B cell (primary cell): ENCODE results near the gene WWP2. TPM values are rescaled to one million over a fixed set of nuclear protein-coding genes. Genes with fewer than 3 reads are reported as not detected.

ENCODE experiments used
- ATAC-seq: fragments of 200-7000 bp; cut with Tn5 transposase; one replicate; pipeline ENCODE4 v1.10.0; 2021; ENCODE audit warnings: low read depth, mild to moderate bottlenecking, moderate number of reproducible peaks, moderate library complexity
- CTCF ChIA-PET: fragments of 350-600 bp; sonication (Branson Sonifier 250); formaldehyde crosslinking; loops from one replicate; lab custom pipeline; 2021; ENCODE audit warnings: antibody characterized with exemption, inconsistent platforms; lab: Charles Lee
- POLR2A ChIA-PET: fragments of 350-600 bp; sonication (Branson Sonifier 250); formaldehyde crosslinking; loops from one replicate; lab custom pipeline; 2021; ENCODE audit warnings: antibody characterized with exemption; lab: Charles Lee
- DNase-seq: peaks from one replicate; pipeline ENCODE4 v3.0.0; 2013
- H2AFZ ChIP-seq: 2 replicates; pipeline ENCODE4 v1.6.1; 2012; ENCODE audit warnings: mild to moderate bottlenecking, low read depth, low read length; ENCODE audit not compliant: insufficient read depth, poor library complexity, severe bottlenecking
- H3K27ac ChIP-seq, 2 donors: 1 replicate in 1 of 2; 2 replicates in 1 of 2; pipeline ENCODE4 v1.5.1; 2012 to 2013; ENCODE audit warnings: low read length in 2 of 2, mild to moderate bottlenecking in 2 of 2, moderate library complexity in 1 of 2
- H3K27me3 ChIP-seq, 4 experiments: fragments of 200-600 bp in 1 of 4; sonication (generic) in 1 of 4; replicated peaks in 1 of 4; 1 replicate in 2 of 4; 2 replicates in 2 of 4; pipeline versions ENCODE4 v1.6.1 to v1.7.0; 2013 to 2016; ENCODE audit warnings: low read length in 3 of 4, mild to moderate bottlenecking in 2 of 4, mixed read lengths in 1 of 4, moderate library complexity in 1 of 4; ENCODE audit not compliant: insufficient read depth in 4 of 4, control insufficient read depth in 3 of 4; ENCODE audit errors: control extremely low read depth in 1 of 4
- H3K36me3 ChIP-seq, 2 experiments: replicated peaks in 1 of 2; 1 replicate in 1 of 2; 2 replicates in 1 of 2; pipeline versions ENCODE4 v1.6.1 to v1.7.1; 2013; ENCODE audit warnings: low read length in 1 of 2; ENCODE audit not compliant: insufficient read depth in 2 of 2, control insufficient read depth in 1 of 2; ENCODE audit errors: control extremely low read depth in 1 of 2, extremely low read depth in 1 of 2
- H3K4me1 ChIP-seq, 2 donors: fragments of 200-600 bp in 1 of 2; sonication (generic) in 1 of 2; 1 replicate in 1 of 2; 2 replicates in 1 of 2; pipeline versions ENCODE4 v1.5.1 to v1.6.1; 2013 to 2017; ENCODE audit warnings: low read length in 2 of 2; ENCODE audit not compliant: control insufficient read depth in 2 of 2, insufficient read depth in 2 of 2
- H3K4me2 ChIP-seq: replicated peaks from 2 replicates; pipeline ENCODE3; 2012; ENCODE audit warnings: mild to moderate bottlenecking, low read depth, low read length; ENCODE audit not compliant: poor library complexity, severe bottlenecking
- H3K4me3 ChIP-seq, 5 experiments: fragments of 200-600 bp in 1 of 5; sonication (generic) in 1 of 5; 1 replicate in 3 of 5; 2 replicates in 2 of 5; pipeline versions ENCODE4 v1.5.1 to v1.7.0; 2011 to 2016; ENCODE audit warnings: low read length in 4 of 5, mild to moderate bottlenecking in 4 of 5, low read depth in 2 of 5, control low read depth in 1 of 5, moderate library complexity in 1 of 5; ENCODE audit not compliant: insufficient read depth in 1 of 5; ENCODE audit errors: control extremely low read depth in 1 of 5, extremely low read depth in 1 of 5
- H3K79me2 ChIP-seq: fragments of 200-600 bp; sonication (generic); one replicate; pipeline ENCODE4 v1.6.0; 2016; ENCODE audit warnings: low read length; ENCODE audit not compliant: control insufficient read depth, insufficient read depth
- H3K9ac ChIP-seq: fragments of 200-600 bp; sonication (generic); 2 replicates; pipeline ENCODE4 v1.6.1; 2017; ENCODE audit warnings: mild to moderate bottlenecking, low read length, moderate library complexity
- H3K9me3 ChIP-seq, 3 donors: one replicate each; pipeline versions ENCODE4 v1.6.1 to v1.7.1; 2013; ENCODE audit warnings: low read length in 2 of 3; ENCODE audit not compliant: control insufficient read depth in 2 of 3, insufficient read depth in 1 of 3; ENCODE audit errors: control extremely low read depth in 1 of 3
- H4K20me1 ChIP-seq: 2 replicates; pipeline ENCODE4 v1.6.0; 2012; ENCODE audit warnings: mild to moderate bottlenecking, low read length; ENCODE audit not compliant: insufficient read depth, control insufficient read depth, poor library complexity, severe bottlenecking
- H3K27ac Mint-ChIP-seq: one replicate; pipeline ENCODE4 v1.8.0; 2021; ENCODE audit warnings: mixed read lengths
- H3K27me3 Mint-ChIP-seq: one replicate; pipeline ENCODE4 v1.8.0; 2021; ENCODE audit warnings: mixed read lengths
- H3K4me1 Mint-ChIP-seq: one replicate; pipeline ENCODE4 v1.8.0; 2021; ENCODE audit warnings: mixed read lengths
- H3K4me3 Mint-ChIP-seq: one replicate; pipeline ENCODE4 v1.8.0; 2021; ENCODE audit warnings: mixed read lengths
- H3K9me3 Mint-ChIP-seq: one replicate; pipeline ENCODE4 v1.8.0; 2022; ENCODE audit warnings: mixed read lengths; ENCODE audit not compliant: insufficient read depth
- EZH2 ChIP-seq: IDR thresholded peaks from 2 replicates; pipeline ENCODE4 v1.6.1; 2012; ENCODE audit warnings: borderline replicate concordance, low read depth, mild to moderate bottlenecking, moderate library complexity, low read length; ENCODE audit not compliant: insufficient read depth, poor library complexity, severe bottlenecking
- WGBS: methylation state at CpG from one replicate; pipeline ENCODE4 v1.1.5; 2013; ENCODE audit warnings: missing lambda C conversion rate; ENCODE audit not compliant: insufficient coverage; 5-methylcytosine and 5-hydroxymethylcytosine counted together
- intact Hi-C: fragments of 100-400 bp; cut with micrococcal nuclease; formaldehyde crosslinking; loops from one replicate; pipeline ENCODE4 v1.10.0; 2022
- polyA plus RNA-seq: library from polyadenylated mRNA; depleted of rRNA; stranded (reverse); fragments of >200 nt; gene quantifications from 2 replicates; pipeline ENCODE4 v1.2.3, GENCODE V29; 2012
- total RNA-seq, 2 donors: library from RNA; stranded (reverse); fragments of 120-200 nt in 1 of 2; gene quantifications; 1 replicate in 1 of 2; 2 replicates in 1 of 2; pipeline versions ENCODE4 v1.2.3 to v1.2.4, GENCODE V29; 2013 to 2022
- TF ChIP-seq, protein P1 (sequence below): fragments of 200-600 bp; IDR thresholded peaks from one replicate; pipeline ENCODE4 v1.8.0; 2022; ENCODE audit warnings: antibody characterized with exemption, mild to moderate bottlenecking

Gene WWP2
- total and polyA plus RNA-seq, 2 donors (not counting 1 experiment from before 2014, with no cell fraction given) = 33.4 to 105 TPM

DNA sequence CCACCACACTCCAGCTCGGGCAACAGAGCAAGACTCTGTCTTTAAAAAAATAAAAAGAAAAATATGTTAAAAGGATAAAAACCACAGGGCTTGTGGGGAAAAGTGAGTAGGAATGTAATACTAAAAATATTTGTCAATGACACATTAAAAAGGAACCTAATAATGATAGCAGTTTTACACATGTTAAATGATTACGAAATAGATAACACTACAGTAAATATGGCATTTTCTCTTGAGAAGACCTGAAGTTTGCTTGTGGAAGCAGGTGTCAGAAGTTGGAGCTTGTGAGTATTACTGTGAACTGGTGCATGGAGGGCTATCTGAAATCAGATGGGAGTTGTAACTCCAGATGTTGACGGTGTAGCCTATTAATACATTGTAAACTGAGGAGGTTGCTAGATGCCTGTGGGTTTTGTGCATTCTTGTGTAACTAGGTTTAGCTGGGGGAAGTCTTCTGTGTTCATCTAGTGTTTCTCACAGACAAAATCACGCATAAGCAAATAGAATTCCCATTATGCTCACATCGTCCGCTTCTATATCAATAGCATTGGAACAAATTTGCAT lies 144.8 kb downstream of the WWP2 start:
- WGBS = 95% methylated on average over 4 of the region's 6 CpGs

DNA sequence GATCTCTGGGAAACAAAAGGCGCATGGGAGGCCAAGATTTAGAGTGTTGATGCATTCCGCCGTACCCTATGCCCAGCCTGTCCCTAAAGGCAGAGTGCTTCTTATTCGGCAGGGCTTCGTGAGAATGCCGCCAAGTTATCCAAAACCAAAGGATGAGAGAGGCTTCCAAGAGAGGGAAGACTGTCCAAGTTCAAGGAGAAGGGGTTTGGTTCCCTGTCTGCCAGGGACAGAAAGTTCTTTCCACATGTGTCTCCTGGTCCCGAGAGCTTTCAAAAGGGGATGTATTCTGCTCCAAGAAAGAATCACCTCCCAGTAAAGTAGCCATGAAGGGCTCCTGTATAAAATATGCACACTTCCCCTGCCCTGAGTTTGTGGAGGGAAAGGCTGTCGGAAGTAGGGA lies 146.9 kb downstream of the WWP2 start:
- H3K79me2 ChIP-seq = no peaks in the 10 kb centered on the region
- no peak overlapping the region for H2AFZ ChIP-seq
- no peak overlapping the region for H3K27ac ChIP-seq
- no peaks in the 10 kb centered on the region for H3K9me3 Mint-ChIP-seq
- peaks cover 12 to 41% of the 10 kb centered on the region in 2 experiments for H3K36me3 ChIP-seq
- ChIA-PET CTCF (no interaction called here), POLR2A (no interaction called here)
- no peaks in the 10 kb centered on the region for H3K27me3 ChIP-seq
- no peak overlapping the region for H3K4me2 ChIP-seq
- no peaks in the 10 kb centered on the region for H3K4me1 Mint-ChIP-seq
- no peak overlapping the region for H3K9ac ChIP-seq
- no peak overlapping the region for H3K4me3 Mint-ChIP-seq
- H3K27ac Mint-ChIP-seq = no peak overlapping the region
- no peak for TF ChIP-seq EZH2
- TF ChIP-seq, protein P1, sequence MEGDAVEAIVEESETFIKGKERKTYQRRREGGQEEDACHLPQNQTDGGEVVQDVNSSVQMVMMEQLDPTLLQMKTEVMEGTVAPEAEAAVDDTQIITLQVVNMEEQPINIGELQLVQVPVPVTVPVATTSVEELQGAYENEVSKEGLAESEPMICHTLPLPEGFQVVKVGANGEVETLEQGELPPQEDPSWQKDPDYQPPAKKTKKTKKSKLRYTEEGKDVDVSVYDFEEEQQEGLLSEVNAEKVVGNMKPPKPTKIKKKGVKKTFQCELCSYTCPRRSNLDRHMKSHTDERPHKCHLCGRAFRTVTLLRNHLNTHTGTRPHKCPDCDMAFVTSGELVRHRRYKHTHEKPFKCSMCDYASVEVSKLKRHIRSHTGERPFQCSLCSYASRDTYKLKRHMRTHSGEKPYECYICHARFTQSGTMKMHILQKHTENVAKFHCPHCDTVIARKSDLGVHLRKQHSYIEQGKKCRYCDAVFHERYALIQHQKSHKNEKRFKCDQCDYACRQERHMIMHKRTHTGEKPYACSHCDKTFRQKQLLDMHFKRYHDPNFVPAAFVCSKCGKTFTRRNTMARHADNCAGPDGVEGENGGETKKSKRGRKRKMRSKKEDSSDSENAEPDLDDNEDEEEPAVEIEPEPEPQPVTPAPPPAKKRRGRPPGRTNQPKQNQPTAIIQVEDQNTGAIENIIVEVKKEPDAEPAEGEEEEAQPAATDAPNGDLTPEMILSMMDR = no peak
- H3K27me3 Mint-ChIP-seq = no peaks in the 10 kb centered on the region
- no peak for ATAC-seq
- DNase-seq = no peak
- no peaks in the 10 kb centered on the region for H3K4me1 ChIP-seq
- 98% methylated on average over 8 of the region's 8 CpGs for WGBS
- H3K9me3 ChIP-seq = no peaks in the 10 kb centered on the region
- intact Hi-C loops = no loop called here
- H4K20me1 ChIP-seq = no peaks in the 10 kb centered on the region
- H3K4me3 ChIP-seq = no peak overlapping the region

More for the DNA sequence above, 144.8 kb downstream of the WWP2 start:
- Histone ChIP-seq H2AFZ (no peak overlapping the region), H3K4me3 (no peak overlapping the region), H3K4me2 (no peak overlapping the region), H3K9me3 (no peaks in the 10 kb centered on the region), H3K4me1 (no peaks in the 10 kb centered on the region), H3K27ac (no peak overlapping the region), H3K27me3 (no peaks in the 10 kb centered on the region), H3K9ac (no peak overlapping the region), H3K36me3 (peaks cover 21 to 52% of the 10 kb centered on the region in 2 experiments), H4K20me1 (no peaks in the 10 kb centered on the region), H3K79me2 (no peaks in the 10 kb centered on the region)
- CTCF ChIA-PET = interaction anchor here (2.3 kb wide), 1 partner anchor 23 kb away, joined by 8 read pairs; no protein-coding TSS in a partner anchor
- ATAC-seq (no peak), DNase-seq (no peak)
- POLR2A ChIA-PET = no interaction called here
- no peaks in the 10 kb centered on the region for H3K27me3 Mint-ChIP-seq
- intact Hi-C loops = no loop called here
- no peak overlapping the region for H3K4me3 Mint-ChIP-seq
- TF ChIP-seq, protein P1 = no peak
- TF ChIP-seq EZH2 = no peak
- no peaks in the 10 kb centered on the region for H3K9me3 Mint-ChIP-seq
- H3K4me1 Mint-ChIP-seq = no peaks in the 10 kb centered on the region
- no peak overlapping the region for H3K27ac Mint-ChIP-seq
